Prostate gland (tissue), 2 donors: Measurements from ENCODE around the gene PACS1. TPM values are rescaled to one million over a fixed set of nuclear protein-coding genes. Genes with fewer than 3 reads are reported as not detected.

Source experiments
- DNase-seq: peaks from one replicate; pipeline ENCODE4 v3.0.0-alpha.2; 2019; ENCODE audit warnings: low spot score
- H3K27ac ChIP-seq, 2 donors: fragments of 200-600 bp; sonication (generic); 2 replicates each; pipeline ENCODE4 v1.5.1; 2017 to 2019
- H3K27me3 ChIP-seq: fragments of 200-600 bp; sonication (generic); replicated peaks from 2 replicates; pipeline ENCODE4 v1.5.1; 2019; ENCODE audit not compliant: insufficient read depth
- H3K36me3 ChIP-seq, 2 donors: fragments of 200-600 bp; sonication (generic); 1 replicate in 1 of 2; 2 replicates in 1 of 2; pipeline versions ENCODE4 v1.5.1 to v1.8.1; 2017 to 2019
- H3K4me1 ChIP-seq: fragments of 200-600 bp; sonication (generic); replicated peaks from 2 replicates; pipeline ENCODE4 v1.5.1; 2019
- H3K4me3 ChIP-seq, 2 donors: fragments of 200-600 bp; sonication (generic); 2 replicates each; pipeline ENCODE4 v1.5.1; 2017 to 2019
- H3K9me3 ChIP-seq: fragments of 200-600 bp; sonication (generic); 2 replicates; pipeline ENCODE4 v1.5.1; 2017
- POLR2A ChIP-seq: fragments of 450-650 bp; IDR thresholded peaks from one replicate; pipeline ENCODE4 v1.6.1; 2016; ENCODE audit warnings: antibody characterized with exemption, mild to moderate bottlenecking
- POLR2AphosphoS5 ChIP-seq: sonication (generic); formaldehyde crosslinking; IDR thresholded peaks from one replicate; pipeline ENCODE4 v1.6.1; 2017; ENCODE audit warnings: antibody characterized with exemption
- WGBS: methylation state at CpG from one replicate; pipeline ENCODE4 v1.1.5; 2018; 5-methylcytosine and 5-hydroxymethylcytosine counted together
- intact Hi-C: fragments of 100-400 bp; cut with DNase I; formaldehyde crosslinking; loops from one replicate; pipeline ENCODE4 v1.14.2; 2022
- total RNA-seq, 2 donors: library from RNA; depleted of rRNA; stranded (reverse); fragments of >200 nt; gene quantifications; one replicate each; pipeline ENCODE4 v1.1.0, GENCODE V29; 2016
- TF ChIP-seq, protein P1 (sequence below), 4 experiments: fragments of 200-600 bp in 2 of 4; fragments of 450-650 bp in 2 of 4; sonication (generic) in 2 of 4; IDR thresholded peaks; 1 replicate in 3 of 4; 2 replicates in 1 of 4; pipeline ENCODE4 v1.5.1; 2016 to 2019; ENCODE audit warnings: antibody characterized with exemption in 4 of 4, mild to moderate bottlenecking in 2 of 4, moderate library complexity in 2 of 4

Gene PACS1
- total RNA-seq, 2 donors from 2014 or later = 51.9 to 107 TPM

DNA sequence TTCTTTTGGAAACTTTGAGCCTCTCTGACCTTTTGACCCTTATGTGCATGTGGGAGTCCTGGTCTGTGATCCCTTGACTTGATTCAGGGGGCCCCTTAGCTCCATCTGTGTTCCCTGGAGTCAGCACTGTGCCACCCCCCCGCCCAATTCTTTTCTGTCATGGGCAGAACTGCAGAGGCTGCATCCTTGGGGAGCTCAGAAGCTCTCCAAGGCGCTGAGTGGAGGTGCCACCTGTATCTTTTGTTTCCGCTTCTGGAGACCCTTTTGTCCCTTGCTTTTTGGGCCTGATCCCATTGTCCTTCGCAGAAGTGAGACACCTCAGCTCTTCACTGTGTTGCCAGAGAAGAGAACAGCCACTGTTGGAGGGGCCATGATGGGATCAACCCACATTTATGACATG, 2.4 kb upstream of the PACS1 start:
- no peak for DNase-seq
- H3K9me3 ChIP-seq = no peaks in the 10 kb centered on the region
- 79% methylated on average over 4 of the region's 4 CpGs for WGBS
- no peaks in the 10 kb centered on the region for H3K27me3 ChIP-seq
- H3K36me3 ChIP-seq = peaks cover 8 to 21% of the 10 kb centered on the region in 2 donors
- H3K4me3 ChIP-seq = no peak overlapping the region
- peaks cover 5% of the 10 kb centered on the region for H3K4me1 ChIP-seq
- no peak overlapping the region for H3K27ac ChIP-seq
- intact Hi-C loops = loop anchor here (10.0 kb wide), 1 partner anchor 67 kb away; no protein-coding TSS in a partner anchor
- TF ChIP-seq POLR2AphosphoS5 (no peak), POLR2A (no peak)
- TF ChIP-seq, protein P1, sequence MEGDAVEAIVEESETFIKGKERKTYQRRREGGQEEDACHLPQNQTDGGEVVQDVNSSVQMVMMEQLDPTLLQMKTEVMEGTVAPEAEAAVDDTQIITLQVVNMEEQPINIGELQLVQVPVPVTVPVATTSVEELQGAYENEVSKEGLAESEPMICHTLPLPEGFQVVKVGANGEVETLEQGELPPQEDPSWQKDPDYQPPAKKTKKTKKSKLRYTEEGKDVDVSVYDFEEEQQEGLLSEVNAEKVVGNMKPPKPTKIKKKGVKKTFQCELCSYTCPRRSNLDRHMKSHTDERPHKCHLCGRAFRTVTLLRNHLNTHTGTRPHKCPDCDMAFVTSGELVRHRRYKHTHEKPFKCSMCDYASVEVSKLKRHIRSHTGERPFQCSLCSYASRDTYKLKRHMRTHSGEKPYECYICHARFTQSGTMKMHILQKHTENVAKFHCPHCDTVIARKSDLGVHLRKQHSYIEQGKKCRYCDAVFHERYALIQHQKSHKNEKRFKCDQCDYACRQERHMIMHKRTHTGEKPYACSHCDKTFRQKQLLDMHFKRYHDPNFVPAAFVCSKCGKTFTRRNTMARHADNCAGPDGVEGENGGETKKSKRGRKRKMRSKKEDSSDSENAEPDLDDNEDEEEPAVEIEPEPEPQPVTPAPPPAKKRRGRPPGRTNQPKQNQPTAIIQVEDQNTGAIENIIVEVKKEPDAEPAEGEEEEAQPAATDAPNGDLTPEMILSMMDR (IDR thresholded peaks at IDR 0.05) = no peak

DNA sequence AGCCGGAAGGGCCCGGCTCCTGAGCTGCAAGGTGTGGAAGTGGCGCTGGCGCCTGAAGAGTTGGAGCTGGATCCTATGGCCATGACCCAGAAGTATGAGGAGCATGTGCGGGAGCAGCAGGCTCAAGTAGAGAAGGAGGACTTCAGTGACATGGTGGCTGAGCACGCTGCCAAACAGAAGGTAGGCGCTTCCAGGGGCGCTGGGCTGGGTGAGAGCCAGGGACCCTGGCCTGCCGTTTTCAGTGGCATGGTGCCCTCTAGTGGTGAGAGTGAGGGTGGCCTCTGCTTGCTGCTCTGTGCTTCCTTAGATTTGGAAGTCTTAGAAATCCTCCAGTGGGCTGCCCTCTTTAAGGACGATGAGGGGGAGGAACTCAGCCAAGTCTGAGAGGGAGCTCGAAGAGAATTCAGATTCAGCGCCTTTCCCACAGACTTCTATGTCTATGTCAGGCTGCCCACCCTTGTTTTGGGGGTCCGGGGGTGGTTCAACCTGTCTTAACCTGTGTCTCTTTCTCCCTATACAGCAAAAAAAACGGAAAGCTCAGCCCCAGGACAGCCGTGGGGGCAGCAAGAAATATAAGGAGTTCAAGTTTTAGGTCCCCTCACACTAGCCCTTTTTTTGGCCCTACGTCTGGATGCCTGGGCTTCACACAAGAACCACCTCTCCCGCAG, 1.8 kb upstream of the PACS1 start:
- intact Hi-C loops = loop anchor here (10.0 kb wide), 1 partner anchor 67 kb away; no protein-coding TSS in a partner anchor
- Histone ChIP-seq H3K27me3 (no peaks in the 10 kb centered on the region), H3K4me1 (peaks cover 5% of the 10 kb centered on the region), H3K27ac (peak overlapping the region; percentile 87 to 95), H3K9me3 (no peaks in the 10 kb centered on the region), H3K4me3 (no peak overlapping the region), H3K36me3 (peaks cover 4 to 19% of the 10 kb centered on the region in 2 donors)
- DNase-seq = peak; percentile 65
- WGBS = 49% methylated on average over 17 of the region's 17 CpGs
- TF ChIP-seq, protein P1 (IDR thresholded peaks at IDR 0.05) = peak; percentile 73 to 87 (median 80)
- TF ChIP-seq POLR2AphosphoS5 = peak; percentile 27
- no peak for TF ChIP-seq POLR2A

DNA sequence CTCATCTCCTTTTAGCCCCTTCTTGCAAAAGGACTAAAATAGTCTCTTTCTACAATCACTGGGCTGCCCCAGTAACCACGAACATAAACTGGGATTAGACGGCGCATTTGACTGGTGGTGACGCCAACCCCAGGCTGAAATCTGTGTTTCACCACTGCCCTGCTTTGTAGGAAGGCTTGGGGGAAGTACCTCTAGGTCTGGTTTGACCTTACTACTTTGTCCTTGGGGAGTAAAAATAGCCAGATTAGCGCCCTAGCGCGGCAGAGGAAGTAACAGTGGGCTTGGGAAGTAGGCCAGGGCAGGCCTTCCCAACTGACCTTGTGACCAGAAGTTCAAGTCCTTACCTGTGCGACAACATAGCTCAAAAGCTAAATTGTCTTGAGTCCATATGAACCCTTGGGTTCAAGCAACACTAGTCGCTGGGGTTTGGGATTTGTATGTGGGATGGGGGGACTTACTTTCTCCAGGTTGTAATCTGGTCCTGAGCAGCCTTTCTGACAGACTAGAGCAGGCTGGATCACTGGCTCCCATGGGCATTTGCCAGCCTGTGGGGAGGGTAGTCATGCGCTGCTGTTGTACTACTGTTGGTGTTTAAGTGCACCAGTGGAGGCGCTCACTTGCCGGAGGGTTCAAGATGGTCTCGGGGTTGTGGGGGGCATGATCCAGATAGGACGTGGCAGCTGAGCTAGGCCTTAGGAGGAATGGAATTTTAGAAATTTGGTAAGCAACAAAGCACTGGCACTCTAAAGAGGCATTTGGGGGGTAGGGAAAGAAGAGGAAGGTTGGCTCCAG, 953 bp upstream of the PACS1 start:
- peak overlapping the region; percentile 76 to 93 for H3K4me3 ChIP-seq
- peak overlapping the region; percentile 87 to 95 for H3K27ac ChIP-seq
- H3K36me3 ChIP-seq = peaks cover 0 to 13% of the 10 kb centered on the region in 2 donors
- intact Hi-C loops = loop anchor here (10.0 kb wide), 1 partner anchor 66 kb away; no protein-coding TSS in a partner anchor
- H3K27me3 ChIP-seq = no peaks in the 10 kb centered on the region
- TF ChIP-seq POLR2AphosphoS5 (no peak), POLR2A (no peak)
- TF ChIP-seq, protein P1 (IDR thresholded peaks at IDR 0.05) = no peak
- H3K4me1 ChIP-seq = peaks cover 5% of the 10 kb centered on the region
- H3K9me3 ChIP-seq = no peaks in the 10 kb centered on the region
- 47% methylated on average over 14 of the region's 14 CpGs for WGBS
- peak; percentile 61 for DNase-seq

DNA sequence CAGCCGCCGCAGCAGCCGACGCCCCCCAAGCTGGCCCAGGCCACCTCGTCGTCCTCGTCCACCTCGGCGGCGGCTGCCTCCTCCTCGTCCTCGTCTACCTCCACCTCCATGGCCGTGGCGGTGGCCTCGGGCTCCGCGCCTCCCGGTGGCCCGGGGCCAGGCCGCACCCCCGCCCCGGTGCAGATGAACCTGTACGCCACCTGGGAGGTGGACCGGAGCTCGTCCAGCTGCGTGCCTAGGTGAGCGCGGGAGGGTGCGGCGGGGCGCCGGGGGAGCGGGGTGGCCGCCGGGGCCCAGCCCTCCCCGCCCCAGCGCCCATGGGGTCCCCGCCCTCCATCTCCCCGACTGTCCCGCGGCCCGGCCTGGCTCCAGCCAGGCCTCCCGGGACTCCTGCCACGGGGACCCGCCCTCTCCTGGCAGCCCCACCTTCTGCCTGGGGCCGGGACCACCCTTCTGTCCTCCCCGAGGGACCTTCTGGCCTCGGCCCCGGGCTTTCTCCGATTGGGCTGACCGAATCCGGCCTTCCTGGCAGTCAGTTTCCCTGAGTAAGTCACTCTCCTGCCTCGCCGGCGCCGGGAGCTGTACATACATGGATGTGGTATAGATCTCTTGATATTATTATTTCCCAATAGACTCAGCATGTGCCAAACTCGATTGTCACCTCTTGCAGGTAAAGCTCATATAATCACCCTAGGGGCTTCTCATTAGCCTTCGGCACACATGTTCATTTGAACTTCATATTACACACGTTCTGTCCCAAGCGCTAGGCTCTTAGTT, 720 bp downstream of the PACS1 start:
- H3K27me3 ChIP-seq = no peaks in the 10 kb centered on the region
- DNase-seq = peak; percentile 60
- intact Hi-C loops = no loop called here
- H3K4me1 ChIP-seq = peaks cover 5% of the 10 kb centered on the region
- H3K36me3 ChIP-seq = peaks cover 0 to 13% of the 10 kb centered on the region in 2 donors
- H3K27ac ChIP-seq = peak overlapping the region; percentile 87 to 95
- H3K9me3 ChIP-seq = no peaks in the 10 kb centered on the region
- peak overlapping the region; percentile 76 to 93 for H3K4me3 ChIP-seq
- TF ChIP-seq POLR2A (no peak), POLR2AphosphoS5 (no peak)
- TF ChIP-seq, protein P1 (IDR thresholded peaks at IDR 0.05) = no peak
- WGBS = 1% methylated on average over 55 of the region's 60 CpGs
